Ishikawa (cell line): Measurements from ENCODE around the gene CDC42EP5.

Experiments used
- CEBPB ChIP-seq: IDR thresholded peaks from 2 replicates; pipeline ENCODE4 v1.6.1; 2012
- CREB1 ChIP-seq: IDR thresholded peaks from 2 replicates; pipeline ENCODE4 v1.6.1; 2012; ENCODE audit warnings: low read depth
- EGR1 ChIP-seq: IDR thresholded peaks from 2 replicates; pipeline ENCODE4 v1.6.1; 2012
- EP300 ChIP-seq: IDR thresholded peaks from 2 replicates; pipeline ENCODE4 v1.6.1; 2012; ENCODE audit warnings: borderline replicate concordance
- FOXM1 ChIP-seq: IDR thresholded peaks from 2 replicates; pipeline ENCODE4 v1.6.1; 2012; ENCODE audit warnings: low read depth, borderline replicate concordance
- NFIC ChIP-seq: IDR thresholded peaks from 2 replicates; pipeline ENCODE4 v1.6.1; 2012
- RAD21 ChIP-seq: IDR thresholded peaks from 2 replicates; pipeline ENCODE4 v1.6.1; 2012; ENCODE audit warnings: low read depth
- TAF1 ChIP-seq: IDR thresholded peaks from 2 replicates; pipeline ENCODE4 v1.6.1; 2012; ENCODE audit warnings: low read depth, mild to moderate bottlenecking
- TCF12 ChIP-seq: IDR thresholded peaks from 2 replicates; pipeline ENCODE4 v1.6.1; 2012; ENCODE audit warnings: low read depth
- TEAD4 ChIP-seq: IDR thresholded peaks from 2 replicates; pipeline ENCODE4 v1.6.1; 2012
- YY1 ChIP-seq: IDR thresholded peaks from 2 replicates; pipeline ENCODE4 v1.6.1; 2012; ENCODE audit warnings: low read depth
- ZBTB7A ChIP-seq: IDR thresholded peaks from 2 replicates; pipeline ENCODE4 v1.6.1; 2012; ENCODE audit warnings: low read depth
- TF ChIP-seq, protein P1 (sequence below): IDR thresholded peaks from 2 replicates; pipeline ENCODE4 v1.6.1; 2012; ENCODE audit warnings: low read depth, mild to moderate bottlenecking
- TF ChIP-seq, protein P2 (sequence below): IDR thresholded peaks from 2 replicates; pipeline ENCODE4 v1.6.1; 2012
- TF ChIP-seq, protein P3 (sequence below): IDR thresholded peaks from 2 replicates; pipeline ENCODE4 v1.6.1; 2012

CDC42EP5 gene

DNA sequence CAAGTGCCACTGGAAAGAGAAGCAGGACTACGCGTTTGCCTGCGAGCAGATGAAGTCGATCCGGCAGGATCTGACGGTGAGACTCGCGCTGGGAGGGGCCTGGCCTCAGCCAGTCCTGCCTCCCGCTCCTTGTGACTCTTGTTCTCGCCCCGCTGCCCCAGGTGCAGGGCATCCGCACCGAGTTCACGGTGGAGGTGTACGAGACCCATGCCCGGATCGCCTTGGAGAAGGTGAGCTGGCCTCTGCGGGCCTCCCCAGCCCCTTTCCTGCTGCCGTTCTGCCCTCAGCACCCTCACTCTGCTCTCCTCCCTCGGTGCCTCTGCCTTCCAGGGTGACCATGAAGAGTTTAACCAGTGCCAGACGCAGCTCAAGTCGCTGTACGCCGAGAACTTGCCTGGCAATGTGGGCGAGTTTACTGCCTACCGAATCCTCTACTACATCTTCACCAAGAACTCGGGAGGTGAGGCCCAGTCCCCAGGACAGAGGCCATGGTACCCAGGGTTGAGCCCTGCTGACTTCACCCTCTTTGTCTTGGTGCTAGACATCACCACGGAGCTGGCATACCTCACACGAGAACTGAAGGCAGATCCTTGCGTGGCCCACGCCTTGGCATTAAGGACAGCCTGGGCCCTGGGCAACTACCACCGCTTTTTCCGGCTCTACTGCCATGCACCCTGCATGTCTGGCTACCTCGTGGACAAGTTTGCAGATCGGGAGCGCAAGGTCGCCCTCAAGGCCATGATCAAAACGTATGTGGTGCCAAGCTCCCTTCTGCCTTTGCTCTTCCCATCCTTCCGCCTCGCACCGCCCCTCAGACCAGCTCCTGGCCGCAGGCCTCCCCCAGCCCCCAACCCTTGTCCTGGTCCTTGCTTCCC is 15.1 kb downstream of the CDC42EP5 start:
- TF ChIP-seq CEBPB, result no peak
- no peak for TF ChIP-seq ZBTB7A
- TF ChIP-seq EP300, result no peak
- TF ChIP-seq, protein P1, sequence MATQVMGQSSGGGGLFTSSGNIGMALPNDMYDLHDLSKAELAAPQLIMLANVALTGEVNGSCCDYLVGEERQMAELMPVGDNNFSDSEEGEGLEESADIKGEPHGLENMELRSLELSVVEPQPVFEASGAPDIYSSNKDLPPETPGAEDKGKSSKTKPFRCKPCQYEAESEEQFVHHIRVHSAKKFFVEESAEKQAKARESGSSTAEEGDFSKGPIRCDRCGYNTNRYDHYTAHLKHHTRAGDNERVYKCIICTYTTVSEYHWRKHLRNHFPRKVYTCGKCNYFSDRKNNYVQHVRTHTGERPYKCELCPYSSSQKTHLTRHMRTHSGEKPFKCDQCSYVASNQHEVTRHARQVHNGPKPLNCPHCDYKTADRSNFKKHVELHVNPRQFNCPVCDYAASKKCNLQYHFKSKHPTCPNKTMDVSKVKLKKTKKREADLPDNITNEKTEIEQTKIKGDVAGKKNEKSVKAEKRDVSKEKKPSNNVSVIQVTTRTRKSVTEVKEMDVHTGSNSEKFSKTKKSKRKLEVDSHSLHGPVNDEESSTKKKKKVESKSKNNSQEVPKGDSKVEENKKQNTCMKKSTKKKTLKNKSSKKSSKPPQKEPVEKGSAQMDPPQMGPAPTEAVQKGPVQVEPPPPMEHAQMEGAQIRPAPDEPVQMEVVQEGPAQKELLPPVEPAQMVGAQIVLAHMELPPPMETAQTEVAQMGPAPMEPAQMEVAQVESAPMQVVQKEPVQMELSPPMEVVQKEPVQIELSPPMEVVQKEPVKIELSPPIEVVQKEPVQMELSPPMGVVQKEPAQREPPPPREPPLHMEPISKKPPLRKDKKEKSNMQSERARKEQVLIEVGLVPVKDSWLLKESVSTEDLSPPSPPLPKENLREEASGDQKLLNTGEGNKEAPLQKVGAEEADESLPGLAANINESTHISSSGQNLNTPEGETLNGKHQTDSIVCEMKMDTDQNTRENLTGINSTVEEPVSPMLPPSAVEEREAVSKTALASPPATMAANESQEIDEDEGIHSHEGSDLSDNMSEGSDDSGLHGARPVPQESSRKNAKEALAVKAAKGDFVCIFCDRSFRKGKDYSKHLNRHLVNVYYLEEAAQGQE, result no peak

DNA sequence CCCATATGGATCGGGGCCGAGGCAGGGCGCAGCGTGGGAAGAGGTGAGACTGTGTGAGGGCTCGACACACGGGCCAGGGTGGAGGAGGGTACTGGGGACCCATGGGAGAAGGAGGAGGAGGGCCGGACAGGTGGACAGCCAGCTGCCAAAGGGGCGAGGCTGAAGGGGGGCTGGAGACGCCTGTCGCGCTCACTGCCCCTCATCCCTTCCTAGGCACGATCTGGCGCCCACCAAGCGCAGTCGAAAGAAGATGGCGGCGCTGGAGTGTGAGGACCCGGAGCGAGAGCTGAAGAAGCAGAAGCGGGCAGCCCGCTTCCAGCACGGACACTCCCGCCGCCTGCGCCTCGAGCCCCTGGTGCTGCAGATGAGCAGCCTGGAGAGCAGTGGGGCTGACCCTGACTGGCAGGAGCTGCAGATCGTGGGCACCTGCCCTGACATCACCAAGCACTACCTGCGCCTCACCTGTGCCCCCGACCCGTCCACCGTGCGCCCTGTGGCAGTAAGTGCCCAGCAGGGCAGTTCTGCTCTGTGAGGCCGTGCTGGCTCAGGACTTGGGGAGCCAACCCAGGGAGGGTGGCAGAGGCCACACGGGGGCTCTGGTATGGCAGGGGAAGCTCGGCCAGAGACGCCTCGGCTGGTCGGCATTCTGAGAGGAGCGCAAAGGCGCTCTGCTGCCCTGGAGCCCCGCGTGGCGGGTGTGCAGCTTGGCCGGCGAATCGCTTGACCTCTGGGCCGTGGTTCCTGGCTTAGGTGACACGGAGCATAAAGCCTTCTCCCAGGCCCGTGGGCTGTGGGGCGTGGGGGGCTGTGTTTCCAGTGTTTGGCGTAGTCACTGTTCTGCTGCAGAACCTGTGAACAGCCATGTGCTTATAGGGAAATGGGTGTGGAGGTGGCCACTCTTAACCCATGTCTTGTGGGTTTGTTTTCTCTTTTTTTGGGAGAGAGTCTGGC is 16.4 kb downstream of the CDC42EP5 start:
- TF ChIP-seq YY1 (no peak), TEAD4 (no peak), EP300 (no peak), NFIC (no peak), ZBTB7A (no peak), TAF1 (no peak), CREB1 (no peak), EGR1 (no peak), CEBPB (no peak), RAD21 (no peak), TCF12 (no peak), FOXM1 (no peak)
- TF ChIP-seq, protein P2, sequence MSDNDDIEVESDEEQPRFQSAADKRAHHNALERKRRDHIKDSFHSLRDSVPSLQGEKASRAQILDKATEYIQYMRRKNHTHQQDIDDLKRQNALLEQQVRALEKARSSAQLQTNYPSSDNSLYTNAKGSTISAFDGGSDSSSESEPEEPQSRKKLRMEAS, result no peak
- TF ChIP-seq, protein P1, result no peak
- TF ChIP-seq, protein P3, sequence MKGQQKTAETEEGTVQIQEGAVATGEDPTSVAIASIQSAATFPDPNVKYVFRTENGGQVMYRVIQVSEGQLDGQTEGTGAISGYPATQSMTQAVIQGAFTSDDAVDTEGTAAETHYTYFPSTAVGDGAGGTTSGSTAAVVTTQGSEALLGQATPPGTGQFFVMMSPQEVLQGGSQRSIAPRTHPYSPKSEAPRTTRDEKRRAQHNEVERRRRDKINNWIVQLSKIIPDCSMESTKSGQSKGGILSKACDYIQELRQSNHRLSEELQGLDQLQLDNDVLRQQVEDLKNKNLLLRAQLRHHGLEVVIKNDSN, result no peak

DNA sequence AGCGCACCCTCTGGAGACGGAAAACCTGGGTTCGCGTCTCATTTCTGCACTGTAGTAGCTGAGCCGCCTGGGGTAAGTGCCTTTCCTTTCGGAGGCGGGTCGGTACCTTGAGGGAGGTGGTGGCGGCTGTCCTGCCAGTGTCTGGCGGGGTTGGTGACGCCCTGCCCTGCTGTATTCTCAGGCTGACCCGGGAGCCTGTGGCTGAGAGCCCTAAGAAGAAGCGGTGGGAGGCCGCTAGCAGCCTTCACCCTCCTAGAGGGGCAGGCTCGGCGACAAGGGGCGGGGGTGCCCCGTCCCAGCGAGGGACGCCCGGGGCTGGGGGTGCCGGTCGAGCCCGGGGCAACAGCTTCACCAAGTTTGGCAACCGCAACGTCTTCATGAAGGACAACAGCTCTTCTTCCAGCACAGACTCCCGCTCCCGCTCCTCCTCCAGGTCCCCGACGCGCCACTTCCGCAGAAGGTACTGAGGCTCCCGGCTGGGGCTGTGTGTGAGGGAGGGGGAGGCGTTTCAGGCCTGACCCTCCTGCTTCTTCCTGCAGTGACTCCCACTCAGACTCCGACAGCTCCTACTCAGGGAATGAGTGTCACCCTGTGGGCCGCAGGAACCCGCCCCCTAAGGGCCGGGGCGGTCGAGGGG is 17.2 kb downstream of the CDC42EP5 start:
- TF ChIP-seq NFIC, result no peak
- TF ChIP-seq EP300, result no peak
- no peak for TF ChIP-seq EGR1
- TF ChIP-seq RAD21, result no peak
- TF ChIP-seq, protein P3, result no peak
- TF ChIP-seq FOXM1, result no peak
- no peak for TF ChIP-seq YY1
- TF ChIP-seq, protein P1, result no peak
